Measurements from ENCODE around the gene RAB35. TPM values are rescaled to one million over a fixed set of nuclear protein-coding genes. Genes with fewer than 3 reads are reported as not detected.

Gene RAB35
- total RNA-seq, 8 experiments from 2014 or later = 21.8 to 33.2 (median 25.7) TPM

GRCh38 chr12:120130011-120130410, 13.5 kb upstream of the RAB35 start:
- no peak for ATAC-seq (replicated peaks in 6 of 8)
- no peak overlapping the region for H3K4me3 ChIP-seq
- no peak overlapping the region for H3K27ac ChIP-seq
- in situ Hi-C loops (cut with MboI; ENCODE audit: low pct_unique_long_range_greater_than_20kb in 2 of 9, low sequenced_read_pairs in 9 of 9, unreplicated experiment in 9 of 9) = no loop called here
- H3K4me1 ChIP-seq (replicated peaks in 1 of 2) = peaks cover 0 to 9% of the 10 kb centered on the region in 2 donors
- 100% methylated on average over 1 to 2 of the region's 6 CpGs; no CpG with 5 or more reads in 5 of the 10 experiments for WGBS, 10 experiments

DNA sequence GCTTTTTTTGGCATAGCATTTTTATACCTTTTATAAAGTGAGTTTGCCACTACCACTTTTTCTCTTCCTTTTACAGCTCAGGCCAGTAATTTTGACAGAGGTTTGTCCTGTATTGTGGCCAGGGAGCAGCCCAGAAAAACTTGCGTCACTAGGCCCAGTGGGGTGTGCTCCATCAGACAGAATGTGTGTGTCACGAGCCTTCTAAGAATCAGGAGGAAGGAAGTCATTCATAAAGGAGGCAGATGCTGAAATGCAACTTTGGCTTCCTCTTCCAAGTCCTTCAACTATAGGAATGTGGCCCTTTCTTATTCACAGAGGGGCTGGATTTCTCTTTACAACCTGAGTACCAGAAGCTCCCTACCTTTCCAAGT, 10.1 kb upstream of the RAB35 start:
- peak in 1 of 8 experiments; percentile 30 for ATAC-seq (replicated peaks in 6 of 8)
- Histone ChIP-seq H3K4me3 (no peak overlapping the region), H3K4me1 (replicated peaks in 1 of 2) (peaks cover 0 to 9% of the 10 kb centered on the region in 2 donors), H3K27ac (no peak overlapping the region)
- in situ Hi-C loops (cut with MboI; ENCODE audit: low pct_unique_long_range_greater_than_20kb in 2 of 9, low sequenced_read_pairs in 9 of 9, unreplicated experiment in 9 of 9) = no loop called here
- WGBS, 10 experiments = 50 to 100% (median 100%) methylated on average over 1 to 2 of the region's 2 CpGs; no CpG with 5 or more reads in 2 of the 10 experiments

DNA sequence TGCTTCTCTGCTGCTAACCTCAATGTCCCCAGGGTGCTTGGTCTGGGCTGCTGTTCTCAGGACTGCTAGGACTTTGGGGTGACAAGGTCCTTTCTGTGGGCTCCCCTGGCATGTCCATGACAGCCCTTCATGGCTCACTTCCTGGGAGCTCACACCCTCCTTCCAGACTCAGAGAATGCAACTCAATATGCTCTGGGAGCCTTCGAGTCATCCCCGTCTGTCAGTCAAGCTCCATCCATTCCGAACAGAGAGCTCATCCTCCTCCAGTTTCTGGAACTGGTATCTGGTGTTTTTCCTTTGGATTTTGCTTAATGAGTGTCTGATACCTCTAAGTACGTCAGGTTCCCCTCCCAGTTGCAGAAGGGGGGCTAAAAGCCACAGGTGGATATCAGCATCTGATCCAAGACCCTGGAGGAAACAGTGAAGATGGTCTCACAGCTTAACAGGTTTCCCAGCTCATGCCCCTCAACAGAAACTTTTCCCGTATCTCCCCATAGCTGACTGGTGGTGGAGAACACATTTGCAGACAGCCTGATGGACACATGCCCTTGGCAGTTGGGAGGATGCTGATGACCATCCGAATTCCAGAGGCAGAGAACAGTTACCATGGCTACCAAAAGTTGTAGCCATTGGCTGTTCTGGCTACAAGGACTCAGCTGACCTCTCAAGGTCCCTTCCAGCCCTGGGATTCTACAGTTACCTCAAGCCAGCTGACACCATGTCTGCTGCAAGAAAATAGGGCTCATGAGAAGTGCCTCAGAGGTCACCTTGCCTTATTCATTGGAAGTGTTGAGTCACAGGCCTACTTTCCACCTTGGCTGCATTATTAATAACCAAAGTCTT, 9.5 kb upstream of the RAB35 start:
- in situ Hi-C loops (cut with MboI; ENCODE audit: low pct_unique_long_range_greater_than_20kb in 2 of 9, low sequenced_read_pairs in 9 of 9, unreplicated experiment in 9 of 9) = no loop called here
- no peak overlapping the region for H3K4me3 ChIP-seq
- H3K27ac ChIP-seq = no peak overlapping the region
- peak in 6 of 8 experiments; percentile 5 to 42 (median 30) for ATAC-seq (replicated peaks in 6 of 8)
- peaks cover 0 to 9% of the 10 kb centered on the region in 2 donors for H3K4me1 ChIP-seq (replicated peaks in 1 of 2)
- WGBS, 10 experiments = 57 to 100% (median 80%) methylated on average over 1 to 5 of the region's 6 CpGs; no CpG with 5 or more reads in 2 of the 10 experiments

DNA sequence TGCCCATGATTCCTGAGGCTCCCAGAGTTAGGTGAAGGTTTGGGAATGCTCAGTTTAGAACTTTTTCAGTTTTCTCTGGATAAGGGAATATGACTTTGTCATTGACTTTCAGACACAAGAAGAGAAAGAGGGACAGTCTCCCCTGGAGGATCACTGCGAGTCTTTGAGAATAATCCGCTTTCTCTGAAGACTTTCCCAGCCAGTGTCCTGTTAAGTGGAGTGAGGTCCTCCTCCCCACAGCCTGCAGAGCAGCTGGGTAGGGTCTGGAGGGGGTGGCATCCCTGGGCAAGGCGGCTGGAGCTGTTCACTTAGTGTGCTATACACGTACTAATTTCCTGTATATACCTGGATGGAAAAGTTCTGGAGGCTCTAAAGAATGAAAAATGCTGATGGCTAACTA, 8.5 kb upstream of the RAB35 start:
- WGBS, 10 experiments = 0 to 100% (median 93%) methylated on average over 1 to 4 of the region's 4 CpGs; no CpG with 5 or more reads in 3 of the 10 experiments
- in situ Hi-C loops (cut with MboI; ENCODE audit: low pct_unique_long_range_greater_than_20kb in 2 of 9, low sequenced_read_pairs in 9 of 9, unreplicated experiment in 9 of 9) = no loop called here
- Histone ChIP-seq H3K4me1 (replicated peaks in 1 of 2) (peaks cover 0 to 9% of the 10 kb centered on the region in 2 donors), H3K27ac (no peak overlapping the region), H3K4me3 (no peak overlapping the region)
- no peak for ATAC-seq (replicated peaks in 6 of 8)

- WGBS, 10 experiments = 67 to 94% (median 81%) methylated on average over 1 to 4 of the region's 4 CpGs; no CpG with 5 or more reads in 2 of the 10 experiments
Observed at GRCh38 chr12:120121766-120122293, 5.3 kb upstream of the RAB35 start.

GRCh38 chr12:120121343-120121742, 4.8 kb upstream of the RAB35 start:
- in situ Hi-C loops (cut with MboI; ENCODE audit: low pct_unique_long_range_greater_than_20kb in 2 of 9, low sequenced_read_pairs in 9 of 9, unreplicated experiment in 9 of 9) = no loop called here
- H3K4me1 ChIP-seq (replicated peaks in 1 of 2) = peaks cover 8 to 12% of the 10 kb centered on the region in 2 donors
- 33 to 100% (median 78%) methylated on average over 1 to 2 of the region's 2 CpGs; no CpG with 5 or more reads in 2 of the 10 experiments for WGBS, 10 experiments
- H3K27ac ChIP-seq = no peak overlapping the region
- no peak for ATAC-seq (replicated peaks in 6 of 8)
- H3K4me3 ChIP-seq = no peak overlapping the region

More at GRCh38 chr12:120121766-120122293, 5.3 kb upstream of the RAB35 start:
- in situ Hi-C loops (cut with MboI; ENCODE audit: low pct_unique_long_range_greater_than_20kb in 2 of 9, low sequenced_read_pairs in 9 of 9, unreplicated experiment in 9 of 9) = no loop called here
- no peak for ATAC-seq (replicated peaks in 6 of 8)
- Histone ChIP-seq H3K4me1 (replicated peaks in 1 of 2) (peaks cover 12 to 13% of the 10 kb centered on the region in 2 donors), H3K27ac (no peak overlapping the region), H3K4me3 (no peak overlapping the region)

DNA sequence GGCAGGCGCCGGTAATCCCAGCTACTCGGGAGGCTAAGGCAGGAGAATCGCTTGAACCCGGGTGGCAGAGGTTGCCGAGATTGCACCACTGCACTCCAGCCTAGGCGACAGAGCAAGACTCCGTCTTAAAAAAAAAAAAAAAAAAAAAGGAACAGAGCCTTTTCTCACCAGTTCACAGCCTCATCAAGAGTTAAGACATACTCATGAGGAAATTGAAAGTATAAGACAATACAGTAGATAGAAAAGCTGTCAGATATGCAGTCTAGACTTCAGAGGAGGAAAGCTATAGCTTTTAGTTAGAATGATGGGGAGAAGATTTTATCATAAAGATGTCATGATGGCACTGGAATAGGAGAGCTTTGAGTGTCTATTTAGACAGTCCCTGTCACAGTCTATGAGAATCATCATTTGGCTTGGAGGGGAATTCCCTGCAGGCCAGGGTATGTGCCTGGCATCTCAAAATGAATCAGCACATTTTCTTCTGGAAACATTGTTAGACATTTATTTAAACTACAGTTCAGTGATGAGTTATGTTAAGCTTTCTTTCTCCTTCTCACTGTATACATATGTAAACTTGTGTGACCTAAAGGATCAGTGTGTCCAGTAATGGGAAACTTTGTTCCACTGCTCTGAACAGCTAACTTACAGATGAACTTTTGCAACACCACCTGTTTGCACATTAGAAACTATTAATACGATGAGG, 2.9 kb upstream of the RAB35 start:
- Histone ChIP-seq H3K27ac (no peak overlapping the region), H3K4me3 (no peak overlapping the region), H3K4me1 (replicated peaks in 1 of 2) (peaks cover 13 to 21% of the 10 kb centered on the region in 2 donors)
- in situ Hi-C loops (cut with MboI; ENCODE audit: low pct_unique_long_range_greater_than_20kb in 2 of 9, low sequenced_read_pairs in 9 of 9, unreplicated experiment in 9 of 9) = no loop called here
- WGBS, 10 experiments = 6 to 100% (median 45%) methylated on average over 1 to 7 of the region's 9 CpGs; no CpG with 5 or more reads in 3 of the 10 experiments
- ATAC-seq (replicated peaks in 6 of 8) = peak in 2 of 8 experiments; percentile 1 to 5

GRCh38 chr12:120118321-120119061, 1.9 kb upstream of the RAB35 start:
- ATAC-seq (replicated peaks in 6 of 8) = peak in 1 of 8 experiments; percentile 2
- in situ Hi-C loops (cut with MboI; ENCODE audit: low pct_unique_long_range_greater_than_20kb in 2 of 9, low sequenced_read_pairs in 9 of 9, unreplicated experiment in 9 of 9) = no loop called here
- Histone ChIP-seq H3K27ac (no peak overlapping the region), H3K4me1 (replicated peaks in 1 of 2) (peaks cover 13 to 21% of the 10 kb centered on the region in 2 donors), H3K4me3 (peak overlapping the region; percentile 63 to 98 (median 91))
- 0 to 41% (median 15%) methylated on average over 1 to 9 of the region's 11 CpGs for WGBS, 10 experiments

GRCh38 chr12:120117961-120118320, 1.4 kb upstream of the RAB35 start:
- WGBS, 10 experiments = 0 to 49% (median 23%) methylated on average over 3 to 7 of the region's 7 CpGs
- peaks cover 13 to 21% of the 10 kb centered on the region in 2 donors for H3K4me1 ChIP-seq (replicated peaks in 1 of 2)
- in situ Hi-C loops (cut with MboI; ENCODE audit: low pct_unique_long_range_greater_than_20kb in 2 of 9, low sequenced_read_pairs in 9 of 9, unreplicated experiment in 9 of 9) = no loop called here
- ATAC-seq (replicated peaks in 6 of 8) = no peak
- H3K27ac ChIP-seq = no peak overlapping the region
- peak overlapping the region; percentile 63 to 98 (median 91) for H3K4me3 ChIP-seq

DNA sequence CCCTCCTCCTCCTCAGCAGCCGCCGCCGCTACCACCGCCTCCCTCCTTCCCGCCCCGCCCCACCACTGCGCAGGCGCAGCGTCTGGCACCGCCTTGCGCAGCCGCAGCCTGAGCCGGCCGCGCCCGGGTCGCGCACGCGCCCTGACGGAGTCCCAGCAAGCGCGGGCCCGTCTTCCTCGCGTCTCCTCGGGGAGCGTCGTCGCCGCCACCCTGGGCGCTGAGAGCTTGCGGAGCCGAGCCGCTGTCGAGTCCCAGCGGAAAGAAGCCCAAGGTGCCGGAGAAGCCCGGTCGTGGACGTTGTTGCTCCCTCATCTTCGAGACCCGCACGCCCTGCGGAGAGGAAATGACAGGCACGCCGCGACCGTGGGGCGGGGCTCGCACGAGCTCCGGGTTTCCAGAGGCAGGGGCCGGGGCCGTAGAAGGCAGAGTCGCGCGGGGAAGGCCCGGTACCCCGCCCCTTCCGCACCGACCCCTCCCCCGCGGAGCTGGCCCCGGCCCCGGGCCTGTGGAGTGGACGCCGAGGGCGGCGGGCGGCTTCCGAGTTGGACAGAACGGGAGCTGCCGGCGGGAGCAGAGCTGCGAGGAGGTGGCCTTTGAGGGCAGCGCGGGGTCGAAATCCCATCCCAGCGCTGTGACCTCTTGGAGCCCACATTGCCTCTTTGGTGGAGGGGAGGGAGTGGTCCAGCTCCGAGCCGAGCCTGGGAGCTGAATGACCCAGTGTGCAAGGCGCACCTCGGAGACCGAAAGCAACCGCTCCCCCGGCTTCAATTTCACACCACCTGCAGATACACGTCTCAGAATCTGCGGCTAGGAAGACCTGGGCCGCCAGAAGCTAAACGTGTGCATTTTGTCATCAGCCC, 469 bp upstream of the RAB35 start:
- 2 to 6% (median 4%) methylated on average over 4 to 14 of the region's 91 CpGs; no CpG with 5 or more reads in 6 of the 10 experiments for WGBS, 10 experiments
- peak overlapping the region; percentile 63 to 98 (median 91) for H3K4me3 ChIP-seq
- H3K27ac ChIP-seq = peak overlapping the region; percentile 89 to 90
- H3K4me1 ChIP-seq (replicated peaks in 1 of 2) = peaks cover 13 to 21% of the 10 kb centered on the region in 2 donors
- peak; percentile 56 to 89 (median 83) for ATAC-seq (replicated peaks in 6 of 8)
- in situ Hi-C loops (cut with MboI; ENCODE audit: low pct_unique_long_range_greater_than_20kb in 2 of 9, low sequenced_read_pairs in 9 of 9, unreplicated experiment in 9 of 9) = no loop called here

- peak overlapping the region; percentile 89 to 90 for H3K27ac ChIP-seq
- peak in 3 of 8 experiments; percentile 22 to 29 (median 25) for ATAC-seq (replicated peaks in 6 of 8)
- 0 to 53% (median 24%) methylated on average over 2 to 20 of the region's 31 CpGs; no CpG with 5 or more reads in 2 of the 10 experiments for WGBS, 10 experiments
Observed at GRCh38 chr12:120115692-120116440, 687 bp downstream of the RAB35 start.

More at GRCh38 chr12:120115692-120116440, 687 bp downstream of the RAB35 start:
- peak overlapping the region; percentile 63 to 98 (median 91) for H3K4me3 ChIP-seq
- in situ Hi-C loops (cut with MboI; ENCODE audit: low pct_unique_long_range_greater_than_20kb in 2 of 9, low sequenced_read_pairs in 9 of 9, unreplicated experiment in 9 of 9) = no loop called here
- peaks cover 13 to 21% of the 10 kb centered on the region in 2 donors for H3K4me1 ChIP-seq (replicated peaks in 1 of 2)
